ENCODE data around the gene BCKDK. TPM values are rescaled to one million over a fixed set of nuclear protein-coding genes. Genes with fewer than 3 reads are reported as not detected.
A peak's percentile ranks its signal among the peaks of the same experiment; 100 is the strongest.
"Not testable (repeated sequence)": the region's sequence is repeated elsewhere in the genome, so short reads cannot be mapped to it uniquely, and the experiment has no call there.

BCKDK gene
- total and polyA plus RNA-seq, 2 of the 8 experiments (the other 6 are each of a cell fraction or from before 2014, with no cell fraction given): 49.6 to 77.1 TPM

DNA sequence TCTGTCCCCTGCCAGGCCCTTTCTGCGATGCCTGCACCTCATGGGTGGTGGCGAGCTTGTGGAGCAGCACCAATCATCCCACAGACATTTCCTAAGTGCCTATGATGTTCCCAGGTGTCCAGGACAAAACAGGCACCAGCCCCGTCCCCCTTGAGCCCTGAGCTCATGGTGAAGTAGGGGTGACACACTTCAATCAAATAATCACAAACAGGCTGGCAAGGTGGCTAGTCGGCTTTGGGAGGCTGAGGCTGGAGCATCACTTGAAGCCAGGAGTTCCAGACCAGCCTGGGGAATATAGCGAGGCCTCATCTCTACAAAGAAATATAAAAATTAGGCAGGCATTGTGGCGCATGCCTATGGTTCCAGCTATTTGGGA, 28.1 kb downstream of the BCKDK start (continued):
- TF ChIP-seq KDM1A (IDR thresholded peaks at IDR 0.05; ENCODE audit: borderline replicate concordance, low read length) (no peak), RXRA (IDR thresholded peaks at IDR 0.05; ENCODE audit: insufficient read depth, low read depth, low read length) (no peak), CHD1 (IDR thresholded peaks at IDR 0.05; ENCODE audit: low read depth, low read length) (no peak), ASH2L (IDR thresholded peaks at IDR 0.05; ENCODE audit: low read length) (no peak), BACH1 (IDR thresholded peaks at IDR 0.05; ENCODE audit: low read length) (no peak), HDAC6 (IDR thresholded peaks at IDR 0.05; ENCODE audit: low read depth, low read length) (no peak), YY1 (IDR thresholded peaks at IDR 0.05; ENCODE audit: low read depth, low read length) (no peak)

DNA sequence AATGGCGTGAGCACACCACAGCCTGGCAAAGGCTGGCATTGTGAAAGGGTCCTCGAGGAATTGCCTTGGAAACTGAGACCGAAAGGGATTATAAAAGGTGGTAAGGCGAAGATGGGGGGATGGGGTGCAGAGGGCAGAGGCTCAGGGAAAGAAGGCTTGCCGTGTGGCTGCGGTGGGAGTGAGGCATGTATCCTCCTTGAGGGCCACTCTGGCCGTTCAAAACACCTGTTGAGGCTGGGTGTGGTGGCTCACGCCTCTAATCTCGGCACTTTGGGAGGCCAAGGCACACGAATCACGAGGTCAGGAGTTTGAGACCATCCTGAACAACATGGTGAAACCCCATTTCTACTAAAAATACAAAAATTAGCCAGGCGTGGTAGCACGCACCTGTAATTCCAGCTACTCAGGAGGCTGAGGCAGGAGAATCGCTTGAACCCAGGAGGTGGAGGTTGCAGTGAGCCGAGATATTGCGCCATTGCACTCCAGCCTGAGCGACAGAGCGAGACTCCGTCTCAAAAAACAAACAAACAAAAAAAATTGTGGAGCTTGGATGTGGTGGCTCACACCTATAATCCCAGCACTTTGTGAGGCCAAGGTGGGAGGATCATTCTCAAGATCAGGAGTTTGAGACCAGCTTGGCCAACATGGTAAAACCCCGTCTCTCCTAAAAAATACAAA, 28.8 kb downstream of the BCKDK start:
- 90% methylated on average over 15 of the region's 20 CpGs; no CpG with 5 or more reads in 1 of the 2 experiments for WGBS, 2 experiments (ENCODE audit: extremely low coverage in 1 of 2, insufficient coverage in 1 of 2, insufficient read length in 1 of 2, insufficient replicate concordance in 2 of 2, low coverage in 1 of 2, low lambda C conversion rate in 2 of 2, missing lambda C conversion rate in 1 of 2)
- not testable (repeated sequence) for H2AK5ac ChIP-seq (ENCODE audit: low read depth, low read length); H3K4ac ChIP-seq (replicated peaks; ENCODE audit: insufficient read length, low read depth, low read length); H4K5ac ChIP-seq (ENCODE audit: insufficient read length, low read depth, low read length); H2BK120ac ChIP-seq (replicated peaks; ENCODE audit: low read depth, low read length); H4K20me1 ChIP-seq (replicated peaks in 1 of 2; ENCODE audit: control insufficient read depth in 1 of 2, insufficient read depth in 2 of 2, low read length in 2 of 2); H3K27me3 ChIP-seq (replicated peaks in 1 of 4; ENCODE audit: control insufficient read depth in 3 of 4, extremely low read depth in 1 of 4, insufficient read depth in 3 of 4, low read length in 3 of 4); H3K18ac ChIP-seq (ENCODE audit: extremely low read depth, low read length); FAIRE-seq; H3K9ac ChIP-seq (replicated peaks in 1 of 4; ENCODE audit: extremely low read depth in 1 of 4, low read depth in 3 of 4, low read length in 3 of 4); H2BK15ac ChIP-seq (ENCODE audit: low read length); H3K23ac ChIP-seq (ENCODE audit: insufficient read length); H3K14ac ChIP-seq (ENCODE audit: insufficient read length); H3K9me3 ChIP-seq (ENCODE audit: insufficient read depth in 2 of 2, low read depth in 1 of 2, low read length in 1 of 2); H3K4me3 ChIP-seq (ENCODE audit: extremely low read depth in 1 of 4, insufficient read depth in 2 of 4, low read depth in 3 of 4, low read length in 4 of 4); H3K56ac ChIP-seq (replicated peaks; ENCODE audit: insufficient read length, low read depth, low read length); H2BK20ac ChIP-seq (ENCODE audit: low read length); H3K27ac ChIP-seq (ENCODE audit: low read depth, low read length); H4K91ac ChIP-seq (replicated peaks; ENCODE audit: insufficient read length, low read length); H3K4me2 ChIP-seq (ENCODE audit: insufficient read depth in 1 of 2, low read depth in 2 of 2, low read length in 2 of 2); H3K79me1 ChIP-seq (ENCODE audit: low read depth, low read length); H2BK5ac ChIP-seq (ENCODE audit: low read depth, low read length); H2AFZ ChIP-seq (ENCODE audit: low read length); DNase-seq (ENCODE audit: low read depth in 1 of 2, low spot score in 2 of 2); H4K8ac ChIP-seq (ENCODE audit: extremely low read depth, insufficient read depth, low read length)
- peaks cover 5 to 45% (median 35%) of the 10 kb centered on the region in 4 experiments for H3K4me1 ChIP-seq (replicated peaks in 1 of 4; ENCODE audit: control insufficient read depth in 3 of 4, insufficient read depth in 4 of 4, low read length in 3 of 4)
- peaks cover 0 to 19% of the 10 kb centered on the region in 2 experiments; a peak in 2 of 4 replicates for H3K79me2 ChIP-seq (ENCODE audit: control insufficient read depth in 1 of 2, insufficient read depth in 2 of 2, low read length in 2 of 2)
- peaks cover 4 to 16% (median 6%) of the 10 kb centered on the region in 4 experiments for H3K36me3 ChIP-seq (ENCODE audit: control insufficient read depth in 2 of 4, insufficient read depth in 4 of 4, low read length in 3 of 4)
- CTCF ChIA-PET (ENCODE audit: partially characterized antibody): interaction anchor here (0.6 to 2.6 kb wide), 5 partner anchors 20 to 219 kb away, joined by 3 to 10 read pairs (median 3); partner anchors contain the start of gene KAT8
- POLR2A ChIA-PET (ENCODE audit: partially characterized antibody): interaction anchor here (0.9 to 34.9 kb wide), 7 partner anchors 16 to 152 kb away, joined by 3 to 713 read pairs (median 9); partner anchors contain the start of genes BCKDK, FUS, HSD3B7 and KAT8
- peaks cover 16% of the 10 kb centered on the region for H3K23me2 ChIP-seq (ENCODE audit: low read depth, low read length)
- H2BK12ac ChIP-seq (ENCODE audit: low read depth, low read length): peak overlapping the region; percentile 96; the same call in 1 of the 2 replicates
